Islet of Langerhans (tissue), 1 donor: ENCODE measurements around the gene SEPTIN1.

Source experiments
- FAIRE-seq: peaks from one replicate; lab custom pipeline; 2011; peaks lifted over from hg19 to GRCh38; lab: Jason Lieb, UNC

Gene SEPTIN1, protein sequence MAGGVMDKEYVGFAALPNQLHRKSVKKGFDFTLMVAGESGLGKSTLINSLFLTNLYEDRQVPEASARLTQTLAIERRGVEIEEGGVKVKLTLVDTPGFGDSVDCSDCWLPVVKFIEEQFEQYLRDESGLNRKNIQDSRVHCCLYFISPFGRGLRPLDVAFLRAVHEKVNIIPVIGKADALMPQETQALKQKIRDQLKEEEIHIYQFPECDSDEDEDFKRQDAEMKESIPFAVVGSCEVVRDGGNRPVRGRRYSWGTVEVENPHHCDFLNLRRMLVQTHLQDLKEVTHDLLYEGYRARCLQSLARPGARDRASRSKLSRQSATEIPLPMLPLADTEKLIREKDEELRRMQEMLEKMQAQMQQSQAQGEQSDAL

DNA sequence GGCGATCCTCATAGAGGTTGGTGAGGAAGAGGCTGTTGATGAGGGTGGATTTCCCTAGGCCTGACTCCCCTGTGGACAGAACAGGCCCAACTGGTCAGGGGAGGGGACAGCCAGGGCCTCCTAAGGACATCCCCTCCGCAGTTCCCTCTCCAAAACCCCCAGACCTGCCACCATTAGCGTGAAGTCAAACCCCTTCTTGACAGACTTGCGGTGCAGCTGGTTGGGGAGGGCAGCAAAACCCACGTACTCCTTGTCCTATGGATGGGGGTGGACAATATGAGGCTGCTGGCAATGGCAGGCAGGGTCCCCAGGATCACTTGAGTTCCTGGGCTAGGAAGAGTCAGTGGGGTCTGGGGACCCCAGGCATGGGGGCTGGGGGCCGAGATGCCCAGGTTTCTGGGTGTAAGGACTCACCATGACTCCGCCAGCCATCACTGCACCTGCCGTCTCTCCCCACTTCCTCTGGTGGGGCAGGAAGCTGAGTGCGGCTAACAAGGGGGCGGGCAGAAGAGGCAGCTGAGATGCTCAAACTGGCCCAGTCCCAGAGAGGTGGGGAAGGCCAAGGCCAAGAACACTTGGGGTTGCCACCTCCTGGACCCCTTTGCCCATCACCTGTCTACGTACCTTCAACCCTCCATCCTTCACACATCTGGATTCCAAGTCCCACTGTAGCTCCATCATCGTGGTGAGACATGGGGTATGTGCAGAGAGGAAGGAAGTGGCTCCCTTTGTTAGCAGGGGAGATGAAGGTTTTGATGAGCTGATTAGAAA, at the start of gene SEPTIN1:
TSS of gene SEPTIN1 (minus strand) at position 451 of the 771 bp plus-strand sequence. CDS start at position 432, 19 bp downstream.
- no peak for FAIRE-seq

- FAIRE-seq = no peak
Observed at GRCh38 chr16:30430428-30430970, 48.1 kb upstream of the SEPTIN1 start.

DNA sequence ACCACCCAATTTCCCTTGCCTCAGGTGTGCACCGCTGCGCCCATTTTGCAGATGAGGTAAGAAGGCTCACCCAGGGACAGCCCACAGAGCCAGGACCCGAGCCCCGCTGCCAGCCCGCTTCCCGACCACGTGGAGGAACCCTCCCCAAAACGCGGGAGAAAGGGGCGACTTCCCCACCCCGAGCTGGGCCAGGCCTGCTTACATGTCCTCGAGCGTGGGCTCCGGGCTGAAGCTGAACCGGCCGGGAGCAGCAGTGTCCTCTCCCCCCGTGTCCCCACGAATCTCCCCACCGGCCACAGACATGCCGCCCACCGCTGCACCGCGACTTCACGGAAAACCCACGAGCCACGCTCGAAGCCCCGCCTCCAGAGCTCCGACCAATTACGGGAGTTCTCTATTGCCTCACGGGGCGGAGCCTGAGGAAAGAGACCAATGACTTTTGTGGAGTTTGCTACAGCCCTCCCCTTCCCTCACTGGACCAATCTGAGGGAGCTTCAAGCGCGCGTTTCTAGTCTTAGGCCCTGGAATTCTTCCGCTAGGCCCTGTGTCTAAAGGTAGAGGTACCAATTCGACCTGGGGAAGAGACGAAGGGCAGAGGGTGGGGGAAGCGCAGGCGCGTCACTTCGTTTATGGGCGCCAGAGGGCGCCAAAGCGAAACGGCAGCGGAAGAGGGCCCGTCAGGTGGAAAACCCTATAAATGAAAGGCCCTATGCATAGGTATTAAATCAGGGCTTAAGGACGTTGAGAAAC, 47.5 kb upstream of the SEPTIN1 start, which contains the start of gene DCTPP1:
TSS of gene DCTPP1 (minus strand) at position 353 of the 750 bp plus-strand sequence. CDS start at position 303, 50 bp downstream.
- FAIRE-seq = peak; percentile 73

DNA sequence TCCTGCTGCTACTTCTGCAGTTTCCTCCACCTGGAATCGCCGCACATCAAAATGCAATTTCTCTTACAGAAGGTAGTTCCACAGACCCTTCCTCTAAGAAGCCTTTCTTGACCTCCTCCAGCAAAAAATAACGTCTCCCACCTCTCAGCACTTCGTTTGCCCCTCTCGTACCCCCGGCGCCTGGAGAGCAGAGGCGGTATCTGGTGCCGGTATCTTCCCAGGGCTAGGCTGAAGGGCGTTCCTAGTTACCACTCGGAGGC, 47.0 kb upstream of the SEPTIN1 start:
- FAIRE-seq = no peak

- FAIRE-seq = no peak
Observed at GRCh38 chr16:30428055-30428454, 45.7 kb upstream of the SEPTIN1 start.

DNA sequence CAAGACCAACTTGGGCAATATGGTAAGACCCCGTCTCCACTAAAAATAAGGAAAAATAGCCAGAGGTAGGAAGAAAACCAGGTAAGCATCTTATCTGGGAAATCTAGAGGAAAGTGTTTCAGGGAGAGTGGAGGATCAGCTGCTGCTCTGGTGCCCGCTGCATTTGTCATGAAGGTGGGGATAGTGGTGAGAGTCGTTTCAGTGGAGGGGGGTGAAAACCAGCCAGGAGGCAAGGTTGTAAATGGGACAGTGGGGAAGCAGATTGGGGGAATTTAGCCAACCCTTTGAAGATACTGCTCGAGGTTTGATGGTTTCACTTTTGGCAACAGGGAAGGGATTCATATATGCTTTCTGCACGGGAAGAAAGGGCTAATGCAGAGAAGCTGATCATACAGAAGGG, 38.6 kb upstream of the SEPTIN1 start:
- FAIRE-seq = no peak

DNA sequence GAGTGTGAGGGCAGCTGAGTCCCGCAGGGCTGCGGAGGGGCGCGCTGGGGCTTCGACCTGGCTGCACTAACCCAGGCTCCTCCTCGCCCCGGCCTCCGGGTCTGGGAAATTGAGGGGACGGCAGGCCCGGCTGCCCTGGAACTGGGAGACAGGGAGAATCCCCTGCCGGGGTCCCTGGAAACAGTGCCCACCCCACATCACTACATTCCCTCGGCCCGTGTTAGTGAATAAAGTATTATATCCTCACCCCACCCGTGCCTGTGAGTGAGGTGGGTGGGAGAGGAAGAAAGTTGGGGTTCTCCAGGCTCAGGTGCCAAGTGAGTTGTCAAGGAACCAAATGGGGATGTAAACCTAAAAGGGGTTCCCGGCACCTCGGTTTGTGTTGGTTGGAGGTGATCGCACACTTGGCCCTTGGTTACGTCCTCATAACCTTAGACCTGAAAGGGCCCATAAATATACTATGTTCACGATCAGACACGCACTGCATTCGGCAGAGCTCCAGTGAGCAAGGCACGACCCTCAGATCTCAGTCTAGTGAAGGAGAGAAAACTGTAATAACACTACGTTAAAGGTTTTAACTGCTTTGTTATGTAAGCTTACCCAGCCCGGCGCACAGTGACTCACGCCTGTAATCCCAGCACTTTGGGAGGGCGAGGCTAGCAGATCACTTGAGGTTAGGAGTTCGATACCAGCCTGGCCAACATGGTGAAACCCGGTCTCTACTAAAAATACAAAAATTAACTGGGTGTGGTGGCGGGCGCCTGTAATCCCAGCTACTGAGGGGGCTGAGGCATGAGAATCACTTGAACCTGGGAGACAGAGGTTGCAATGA, 36.2 kb upstream of the SEPTIN1 start:
- FAIRE-seq = no peak

GRCh38 chr16:30417529-30418349, 35.4 kb upstream of the SEPTIN1 start:
- FAIRE-seq = no peak

- no peak for FAIRE-seq
Observed at GRCh38 chr16:30416624-30417528, 34.5 kb upstream of the SEPTIN1 start.

- no peak for FAIRE-seq
Observed at GRCh38 chr16:30416047-30416603, 33.8 kb upstream of the SEPTIN1 start.

GRCh38 chr16:30414159-30414558, 31.8 kb upstream of the SEPTIN1 start:
- FAIRE-seq = no peak

GRCh38 chr16:30413112-30413806, 30.9 kb upstream of the SEPTIN1 start:
- no peak for FAIRE-seq

DNA sequence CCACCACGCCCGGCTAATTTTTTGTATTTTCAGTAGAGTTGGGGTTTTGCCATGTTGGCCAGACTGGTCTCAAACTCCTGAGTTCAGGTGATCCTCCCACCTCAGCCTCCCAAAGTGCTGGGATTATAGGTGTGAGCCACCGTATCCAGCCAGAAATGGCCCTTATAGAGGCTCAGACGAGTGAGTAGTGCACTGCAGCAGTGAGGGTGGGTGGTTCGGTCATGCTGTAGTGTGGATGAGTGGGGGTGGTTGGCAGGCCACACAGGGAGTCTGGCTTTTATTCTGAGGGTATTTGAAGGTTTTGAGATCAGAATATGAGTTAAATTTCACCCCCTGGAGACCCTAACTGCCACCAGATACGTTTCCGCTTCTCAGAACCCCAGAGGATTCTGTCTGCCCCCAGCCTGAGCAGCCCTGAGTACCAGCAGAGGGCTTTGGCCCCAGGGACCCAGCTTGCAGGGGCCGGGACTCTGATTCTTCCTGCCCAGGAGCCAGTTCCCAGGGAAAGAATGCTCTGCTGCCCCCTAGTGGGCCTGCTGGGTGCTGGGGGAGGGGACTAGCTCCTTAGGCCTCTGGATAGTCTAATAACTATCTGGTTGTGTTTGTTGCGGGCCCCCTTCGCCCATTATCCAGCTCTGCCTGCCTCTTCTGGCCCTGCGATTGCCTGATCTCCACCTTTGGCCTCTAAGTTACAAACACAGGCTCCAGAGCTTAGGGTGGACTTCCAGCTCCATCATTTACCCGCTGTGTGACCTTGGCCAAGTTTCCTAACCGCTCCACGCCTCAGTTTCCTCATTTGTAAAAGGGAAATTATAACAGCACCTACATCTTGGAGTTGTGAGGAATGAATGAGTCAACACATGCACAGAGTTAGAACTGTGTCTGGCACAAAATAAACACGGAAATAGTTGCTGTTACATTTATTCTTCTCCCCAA, 27.0 kb upstream of the SEPTIN1 start:
- FAIRE-seq = no peak

DNA sequence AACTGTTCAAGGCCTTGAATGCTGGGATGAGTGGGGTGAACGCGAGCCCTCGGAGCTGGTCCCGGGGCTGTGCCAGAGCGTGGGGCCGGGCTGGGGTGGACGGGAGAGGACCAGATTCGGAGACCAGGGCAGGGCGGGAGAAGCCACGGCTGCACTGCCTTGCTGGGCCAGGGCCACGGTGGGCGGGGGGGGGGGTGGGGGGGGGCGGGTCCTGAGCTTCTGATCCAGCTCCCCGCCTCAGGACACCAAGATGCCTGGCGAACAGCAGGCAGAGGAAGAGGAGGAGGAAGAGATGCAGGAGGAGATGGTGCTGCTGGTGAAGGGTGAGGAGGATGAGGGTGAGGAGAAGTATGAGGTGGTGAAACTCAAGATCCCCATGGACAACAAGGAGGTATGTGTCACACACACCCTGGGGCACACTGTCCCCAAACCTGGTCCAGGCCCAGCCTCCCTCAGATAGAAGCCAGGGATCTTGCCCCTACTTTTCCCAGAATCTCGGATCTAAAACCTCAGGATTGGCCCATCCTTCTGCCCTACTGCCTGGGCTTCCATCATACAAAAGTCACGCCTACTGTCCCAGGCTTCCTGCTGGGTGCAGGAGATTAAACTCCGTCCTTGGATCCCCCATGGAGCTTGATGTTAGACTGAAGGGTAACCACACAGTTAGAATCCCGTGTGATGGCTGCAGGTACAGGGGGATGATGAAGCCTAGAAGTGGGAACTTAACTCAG, 25.6 kb upstream of the SEPTIN1 start:
- FAIRE-seq = no peak

GRCh38 chr16:30407102-30407803, 24.9 kb upstream of the SEPTIN1 start, which contains the start of gene ZNF771:
ZNF771 (plus strand) TSS chr16:30407606; CDS start chr16:30408054, 448 bp downstream.
- no peak for FAIRE-seq

GRCh38 chr16:30406795-30407101, 24.4 kb upstream of the SEPTIN1 start:
- FAIRE-seq = no peak
